Ascending aorta (tissue), 2 donors: Measurements from ENCODE around the gene CORIN. TPM values are rescaled to one million over a fixed set of nuclear protein-coding genes. Genes with fewer than 3 reads are reported as not detected.

ENCODE experiments used
- DNase-seq, 2 donors: peaks; one replicate each; pipeline ENCODE4 v3.0.0-alpha.2; 2019; ENCODE audit warnings: low spot score in 2 of 2
- H3K27ac ChIP-seq, 2 donors: fragments of 200-600 bp; sonication (generic); one replicate each; pipeline ENCODE4 v1.5.1; 2016 to 2017; ENCODE audit warnings: mild to moderate bottlenecking in 1 of 2
- H3K27me3 ChIP-seq: fragments of 200-600 bp; sonication (generic); one replicate; pipeline ENCODE4 v1.5.1; 2017
- H3K36me3 ChIP-seq, 2 donors: fragments of 200-600 bp; sonication (generic); one replicate each; pipeline ENCODE4 v1.5.1; 2016
- H3K4me1 ChIP-seq, 2 donors: fragments of 200-600 bp; sonication (generic); one replicate each; pipeline ENCODE4 v1.5.1; 2016 to 2017; ENCODE audit warnings: mild to moderate bottlenecking in 1 of 2
- H3K4me3 ChIP-seq, 2 donors: fragments of 200-600 bp; sonication (generic); one replicate each; pipeline ENCODE4 v1.5.1; 2016 to 2017; ENCODE audit warnings: mild to moderate bottlenecking in 1 of 2
- H3K9me3 ChIP-seq, 2 donors: fragments of 200-600 bp; sonication (generic); one replicate each; pipeline ENCODE4 v1.5.1; 2016
- CTCF ChIP-seq, 3 experiments: fragments of 200-600 bp in 2 of 3; fragments of 450-650 bp in 1 of 3; sonication (generic) in 2 of 3; IDR thresholded peaks; one replicate each; pipeline ENCODE4 v1.5.1; 2016 to 2019; ENCODE audit warnings: antibody characterized with exemption in 3 of 3, mild to moderate bottlenecking in 1 of 3, moderate library complexity in 1 of 3
- intact Hi-C: fragments of 100-400 bp; cut with DNase I; formaldehyde crosslinking; loops from one replicate; pipeline ENCODE4 v1.15.1; 2023
- total RNA-seq: library from RNA; depleted of rRNA; stranded (reverse); fragments of >200 nt; gene quantifications from one replicate; pipeline ENCODE4 v1.1.0, GENCODE V29; 2016

CORIN gene
- total RNA-seq, 1 donor from 2014 or later: not detected

DNA sequence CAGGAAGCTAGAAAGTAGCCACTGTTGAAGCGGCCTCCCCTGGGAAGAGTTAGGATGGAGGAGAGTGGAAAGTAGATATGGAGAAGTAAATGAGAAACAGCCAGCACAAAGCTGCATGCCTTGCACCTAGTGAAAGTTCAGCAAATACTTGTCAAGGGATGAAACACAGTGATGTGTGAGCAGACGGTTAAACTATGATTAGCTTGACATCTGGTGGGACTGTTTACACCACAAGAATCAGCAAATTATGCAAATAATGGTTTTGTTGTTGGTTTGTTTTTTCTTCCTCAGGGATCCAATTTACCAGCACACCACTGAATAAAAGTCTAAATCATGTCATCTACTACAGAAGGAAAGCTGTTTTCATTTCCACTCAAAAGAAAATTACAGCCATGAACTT is 87.1 kb downstream of the CORIN start:
- peaks cover 0 to 7% of the 10 kb centered on the region in 2 donors for H3K9me3 ChIP-seq
- H3K27ac ChIP-seq: no peak overlapping the region
- intact Hi-C loops: no loop called here
- no peaks in the 10 kb centered on the region for H3K4me1 ChIP-seq
- no peaks in the 10 kb centered on the region for H3K36me3 ChIP-seq
- no peak overlapping the region for H3K4me3 ChIP-seq
- no peaks in the 10 kb centered on the region for H3K27me3 ChIP-seq
- TF ChIP-seq CTCF (IDR thresholded peaks at IDR 0.05): no peak
- DNase-seq: no peak

DNA sequence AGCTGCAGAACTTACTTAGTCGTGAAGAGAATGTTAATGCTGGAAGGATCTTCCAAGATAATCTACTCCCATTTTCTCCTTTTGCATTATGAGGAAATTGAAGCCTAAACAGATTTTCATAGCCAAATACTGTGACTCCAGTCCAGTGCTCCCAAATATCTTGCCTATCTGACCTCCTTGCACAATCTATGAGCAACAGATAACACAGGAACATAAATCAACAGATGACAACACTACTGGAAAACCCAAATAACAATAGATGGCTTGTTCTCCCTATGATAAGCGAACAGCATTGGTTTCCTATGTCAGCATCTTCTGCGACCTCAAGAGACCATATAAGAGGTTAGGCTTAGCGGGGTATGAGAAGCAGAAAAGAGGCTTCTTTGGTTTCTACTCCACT is 88.0 kb downstream of the CORIN start:
- Histone ChIP-seq H3K27me3 (no peaks in the 10 kb centered on the region), H3K36me3 (no peaks in the 10 kb centered on the region), H3K9me3 (peaks cover 0 to 7% of the 10 kb centered on the region in 2 donors), H3K4me3 (no peak overlapping the region), H3K4me1 (no peaks in the 10 kb centered on the region), H3K27ac (no peak overlapping the region)
- no peak for TF ChIP-seq CTCF (IDR thresholded peaks at IDR 0.05)
- intact Hi-C loops: no loop called here
- DNase-seq: no peak

- Histone ChIP-seq H3K4me1 (no peaks in the 10 kb centered on the region), H3K9me3 (peaks cover 0 to 7% of the 10 kb centered on the region in 2 donors), H3K27ac (no peak overlapping the region), H3K4me3 (no peak overlapping the region), H3K36me3 (no peaks in the 10 kb centered on the region), H3K27me3 (no peaks in the 10 kb centered on the region)
- intact Hi-C loops: no loop called here
- no peak for TF ChIP-seq CTCF (IDR thresholded peaks at IDR 0.05)
- no peak for DNase-seq
Observed at GRCh38 chr4:47749060-47749459, 88.8 kb downstream of the CORIN start.

GRCh38 chr4:47747846-47748494 is 89.9 kb downstream of the CORIN start:
- Histone ChIP-seq H3K4me1 (no peaks in the 10 kb centered on the region), H3K27ac (no peak overlapping the region), H3K36me3 (no peaks in the 10 kb centered on the region), H3K4me3 (no peak overlapping the region), H3K9me3 (peaks cover 0 to 3% of the 10 kb centered on the region in 2 donors), H3K27me3 (no peaks in the 10 kb centered on the region)
- no peak for DNase-seq
- TF ChIP-seq CTCF (IDR thresholded peaks at IDR 0.05): no peak
- intact Hi-C loops: no loop called here

GRCh38 chr4:47747211-47747610 is 90.7 kb downstream of the CORIN start:
- no peaks in the 10 kb centered on the region for H3K36me3 ChIP-seq
- no peak for DNase-seq
- H3K27ac ChIP-seq: no peak overlapping the region
- no peak for TF ChIP-seq CTCF (IDR thresholded peaks at IDR 0.05)
- H3K27me3 ChIP-seq: no peaks in the 10 kb centered on the region
- H3K4me3 ChIP-seq: no peak overlapping the region
- intact Hi-C loops: no loop called here
- H3K9me3 ChIP-seq: no peaks in the 10 kb centered on the region
- no peaks in the 10 kb centered on the region for H3K4me1 ChIP-seq

DNA sequence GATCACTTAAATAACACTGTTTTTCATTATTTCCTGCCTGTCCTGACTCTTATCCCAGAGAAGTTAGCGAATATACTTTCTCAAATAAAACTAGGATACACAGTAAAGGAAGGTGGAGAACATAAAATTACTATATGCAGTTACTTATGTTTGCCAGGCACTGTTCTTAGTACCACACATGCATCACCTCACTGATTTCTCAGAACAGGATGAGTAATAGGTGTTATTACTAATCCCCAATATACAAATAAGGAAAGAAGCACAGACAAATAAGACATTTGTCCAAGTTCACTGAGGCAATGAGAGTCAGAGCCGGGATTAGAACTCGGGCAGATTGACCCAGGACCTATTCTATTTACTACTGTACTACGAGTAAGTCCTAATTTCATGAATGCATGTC is 91.7 kb downstream of the CORIN start:
- no peaks in the 10 kb centered on the region for H3K36me3 ChIP-seq
- no peaks in the 10 kb centered on the region for H3K4me1 ChIP-seq
- DNase-seq: no peak
- H3K27ac ChIP-seq: no peak overlapping the region
- intact Hi-C loops: no loop called here
- TF ChIP-seq CTCF (IDR thresholded peaks at IDR 0.05): no peak
- no peaks in the 10 kb centered on the region for H3K27me3 ChIP-seq
- H3K4me3 ChIP-seq: no peak overlapping the region
- no peaks in the 10 kb centered on the region for H3K9me3 ChIP-seq
